Gastrocnemius medialis (tissue), 4 donors: ENCODE data around the gene COL6A3. TPM values are rescaled to one million over a fixed set of nuclear protein-coding genes. Genes with fewer than 3 reads are reported as not detected.

Experiments
- ATAC-seq, 2 donors: fragments of 150-250 bp; one replicate each; pipeline ENCODE4 v1.9.1; 2016
- DNase-seq, 2 donors: peaks; one replicate each; pipeline ENCODE4 v3.0.0-alpha.2; 2019
- H3K27ac ChIP-seq, 4 donors: fragments of 200-600 bp; sonication (generic); 1 replicate in 1 of 4; 2 replicates in 3 of 4; pipeline ENCODE4 v1.5.1; 2016 to 2018; ENCODE audit warnings: mild to moderate bottlenecking in 2 of 4, moderate library complexity in 1 of 4
- H3K27me3 ChIP-seq, 3 donors: fragments of 200-600 bp; sonication (generic) in 2 of 3; 1 replicate in 1 of 3; 2 replicates in 2 of 3; pipeline versions ENCODE4 v1.5.1 to v1.6.0; 2016 to 2019; ENCODE audit warnings: mild to moderate bottlenecking in 1 of 3, moderate library complexity in 1 of 3
- H3K36me3 ChIP-seq, 2 donors: fragments of 200-600 bp; sonication (generic) in 1 of 2; one replicate each; pipeline ENCODE4 v1.5.1; 2017 to 2018
- H3K4me1 ChIP-seq, 2 donors: fragments of 200-600 bp; sonication (generic) in 1 of 2; one replicate each; pipeline ENCODE4 v1.5.1; 2016 to 2017; ENCODE audit warnings: mild to moderate bottlenecking in 2 of 2
- H3K4me3 ChIP-seq, 4 donors: fragments of 200-600 bp; sonication (generic) in 3 of 4; 1 replicate in 1 of 4; 2 replicates in 3 of 4; pipeline ENCODE4 v1.5.1; 2016 to 2019; ENCODE audit warnings: mild to moderate bottlenecking in 2 of 4
- H3K9me3 ChIP-seq, 3 donors: fragments of 200-600 bp; sonication (generic) in 2 of 3; 1 replicate in 1 of 3; 2 replicates in 2 of 3; pipeline ENCODE4 v1.5.1; 2016 to 2019
- POLR2A ChIP-seq, 2 donors: fragments of 450-650 bp; IDR thresholded peaks; one replicate each; pipeline ENCODE4 v1.6.1; 2017; ENCODE audit warnings: antibody characterized with exemption in 2 of 2, mild to moderate bottlenecking in 2 of 2, moderate library complexity in 2 of 2
- in situ Hi-C, 4 donors: fragments of 200-750 bp; cut with MboI; loops; one replicate each; pipeline versions ENCODE4 v1.15.0 to v1.8.0; 2017; ENCODE audit warnings: low sequenced_read_pairs in 4 of 4
- intact Hi-C: fragments of 100-400 bp; cut with DNase I; formaldehyde crosslinking; loops from one replicate; pipeline ENCODE4 v1.15.1; 2023; ENCODE audit warnings: low total_unique reads
- total RNA-seq, 4 donors: library from RNA; depleted of rRNA; stranded (reverse); fragments of >200 nt; gene quantifications; one replicate each; pipeline versions ENCODE4 v1.1.0 to v1.2.3, GENCODE V29; 2016
- TF ChIP-seq, protein P1 (sequence below), 5 experiments: fragments of 450-650 bp in 3 of 5; fragments of 200-600 bp in 2 of 5; sonication (generic) in 2 of 5; IDR thresholded peaks in 4 of 5; conservative IDR thresholded peaks in 1 of 5; 1 replicate in 4 of 5; 2 replicates in 1 of 5; pipeline ENCODE4 v1.5.1; 2016 to 2019; ENCODE audit warnings: antibody characterized with exemption in 5 of 5, mild to moderate bottlenecking in 3 of 5, moderate library complexity in 3 of 5

Gene COL6A3
- total RNA-seq, 4 donors from 2014 or later: 45.3 to 150 (median 108) TPM

DNA sequence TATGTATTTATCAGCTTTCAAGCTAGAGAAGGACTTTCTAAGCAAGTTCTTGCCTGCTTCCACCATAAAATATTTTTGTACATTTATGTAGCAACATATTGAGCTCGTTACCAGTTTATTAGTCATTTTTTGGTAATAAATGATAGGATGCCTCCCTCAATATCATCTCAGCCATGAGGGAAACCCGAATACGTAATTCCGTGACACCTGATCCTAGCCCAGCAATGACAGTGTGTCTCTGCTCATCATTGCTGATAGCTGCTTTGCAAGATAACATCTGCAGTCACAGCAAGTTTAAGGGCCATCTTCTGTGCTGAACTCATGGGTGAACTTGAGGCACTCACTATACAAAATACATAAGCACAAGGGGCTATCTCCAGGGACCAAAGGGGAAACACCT, 62.2 kb downstream of the COL6A3 start:
- no peaks in the 10 kb centered on the region for H3K27me3 ChIP-seq
- intact Hi-C loops: no loop called here
- no peaks in the 10 kb centered on the region for H3K36me3 ChIP-seq
- no peak for DNase-seq
- H3K4me3 ChIP-seq: no peak overlapping the region
- no peaks in the 10 kb centered on the region for H3K9me3 ChIP-seq
- no peak overlapping the region for H3K27ac ChIP-seq
- peaks cover 12 to 15% of the 10 kb centered on the region in 2 donors for H3K4me1 ChIP-seq
- TF ChIP-seq, protein P1, sequence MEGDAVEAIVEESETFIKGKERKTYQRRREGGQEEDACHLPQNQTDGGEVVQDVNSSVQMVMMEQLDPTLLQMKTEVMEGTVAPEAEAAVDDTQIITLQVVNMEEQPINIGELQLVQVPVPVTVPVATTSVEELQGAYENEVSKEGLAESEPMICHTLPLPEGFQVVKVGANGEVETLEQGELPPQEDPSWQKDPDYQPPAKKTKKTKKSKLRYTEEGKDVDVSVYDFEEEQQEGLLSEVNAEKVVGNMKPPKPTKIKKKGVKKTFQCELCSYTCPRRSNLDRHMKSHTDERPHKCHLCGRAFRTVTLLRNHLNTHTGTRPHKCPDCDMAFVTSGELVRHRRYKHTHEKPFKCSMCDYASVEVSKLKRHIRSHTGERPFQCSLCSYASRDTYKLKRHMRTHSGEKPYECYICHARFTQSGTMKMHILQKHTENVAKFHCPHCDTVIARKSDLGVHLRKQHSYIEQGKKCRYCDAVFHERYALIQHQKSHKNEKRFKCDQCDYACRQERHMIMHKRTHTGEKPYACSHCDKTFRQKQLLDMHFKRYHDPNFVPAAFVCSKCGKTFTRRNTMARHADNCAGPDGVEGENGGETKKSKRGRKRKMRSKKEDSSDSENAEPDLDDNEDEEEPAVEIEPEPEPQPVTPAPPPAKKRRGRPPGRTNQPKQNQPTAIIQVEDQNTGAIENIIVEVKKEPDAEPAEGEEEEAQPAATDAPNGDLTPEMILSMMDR (IDR thresholded peaks at IDR 0.05 in 4 of 5, conservative IDR thresholded peaks at IDR 0.05 in 1 of 5): no peak
- no peak for TF ChIP-seq POLR2A (IDR thresholded peaks at IDR 0.05)
- ATAC-seq: no peak
- in situ Hi-C loops: no loop called here

DNA sequence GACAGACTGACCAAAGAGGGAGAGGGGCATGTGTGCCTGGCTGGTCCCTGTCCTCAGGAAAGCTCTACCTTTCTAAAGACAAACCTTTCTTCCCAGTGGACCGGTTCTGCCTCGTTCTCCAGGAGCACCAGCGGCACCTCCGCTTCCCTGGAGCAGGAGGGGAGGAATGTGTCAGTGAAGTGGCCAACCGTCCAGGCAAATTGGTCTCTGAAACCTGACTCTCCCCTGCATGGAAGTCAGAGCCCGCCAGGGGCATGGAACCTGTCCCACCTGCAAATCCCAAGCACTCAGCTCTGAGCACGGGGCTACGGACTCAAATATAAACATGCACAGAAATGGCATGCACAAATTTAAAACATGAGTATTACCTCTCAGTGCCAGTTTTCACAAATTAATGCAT, 62.9 kb downstream of the COL6A3 start:
- DNase-seq (no peak), ATAC-seq (peak in 1 of 2 donors; percentile 52)
- in situ Hi-C loops (no loop called here), intact Hi-C loops (no loop called here)
- Histone ChIP-seq H3K27me3 (no peaks in the 10 kb centered on the region), H3K9me3 (no peaks in the 10 kb centered on the region), H3K27ac (peak overlapping the region in 2 of 4 donors; percentile 27 to 43), H3K4me3 (peak overlapping the region in 1 of 4 donors; percentile 31), H3K4me1 (peaks cover 12 to 15% of the 10 kb centered on the region in 2 donors), H3K36me3 (no peaks in the 10 kb centered on the region)
- TF ChIP-seq, protein P1 (IDR thresholded peaks at IDR 0.05 in 4 of 5, conservative IDR thresholded peaks at IDR 0.05 in 1 of 5): no peak
- TF ChIP-seq POLR2A (IDR thresholded peaks at IDR 0.05): no peak

DNA sequence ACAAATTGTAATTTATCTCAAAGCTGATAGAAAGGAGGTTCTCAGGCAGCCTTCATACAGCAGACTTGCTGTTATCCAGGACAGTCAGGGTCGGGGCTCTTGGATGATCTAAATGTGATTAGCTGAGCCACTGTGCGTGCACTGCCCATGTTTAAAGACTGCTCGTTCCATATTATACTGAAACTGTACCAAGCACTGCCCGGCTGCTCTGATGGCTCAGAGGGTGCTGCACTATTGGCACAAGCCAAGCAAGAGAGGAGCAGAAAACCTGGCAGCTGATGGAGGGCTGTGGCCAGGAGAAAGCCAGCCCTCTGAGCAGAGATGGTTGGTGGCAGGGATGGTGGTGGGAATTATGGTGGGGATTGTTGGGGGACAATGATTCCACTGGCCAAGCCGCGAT, 63.4 kb downstream of the COL6A3 start:
- H3K36me3 ChIP-seq: no peaks in the 10 kb centered on the region

DNA sequence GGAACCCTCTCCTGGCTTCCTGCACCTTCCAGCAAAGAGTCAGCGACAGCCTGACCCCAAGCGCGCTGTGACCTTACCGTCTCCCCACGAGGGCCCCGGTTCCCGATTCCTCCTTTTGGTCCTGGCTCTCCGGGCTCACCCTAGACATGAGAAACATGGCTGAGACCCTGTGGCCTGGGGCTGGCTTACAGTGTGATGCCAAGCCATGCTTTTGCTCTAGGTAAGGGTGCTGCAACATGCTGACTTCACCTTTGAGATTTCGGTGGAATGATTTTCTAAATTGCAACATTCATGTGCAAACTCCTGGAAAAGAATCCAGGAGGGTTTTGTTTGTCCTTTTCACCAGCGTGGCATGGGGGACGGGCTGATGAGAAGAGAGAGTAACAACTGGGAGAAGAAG, 63.9 kb downstream of the COL6A3 start:
- H3K27me3 ChIP-seq: no peaks in the 10 kb centered on the region
- no peak for TF ChIP-seq POLR2A (IDR thresholded peaks at IDR 0.05)
- TF ChIP-seq, protein P1 (IDR thresholded peaks at IDR 0.05 in 4 of 5, conservative IDR thresholded peaks at IDR 0.05 in 1 of 5): no peak
- peaks cover 12 to 15% of the 10 kb centered on the region in 2 donors for H3K4me1 ChIP-seq
- ATAC-seq (peak in 1 of 2 donors; percentile 21), DNase-seq (no peak)
- intact Hi-C loops (no loop called here), in situ Hi-C loops (no loop called here)
- no peaks in the 10 kb centered on the region for H3K36me3 ChIP-seq
- H3K9me3 ChIP-seq: no peaks in the 10 kb centered on the region
- H3K4me3 ChIP-seq: no peak overlapping the region
- H3K27ac ChIP-seq: peak overlapping the region; percentile 5 to 43 (median 26)

More for the DNA sequence above, 63.4 kb downstream of the COL6A3 start:
- Histone ChIP-seq H3K27ac (peak overlapping the region in 3 of 4 donors; percentile 24 to 43 (median 27)), H3K4me1 (peaks cover 12 to 15% of the 10 kb centered on the region in 2 donors), H3K4me3 (peak overlapping the region in 1 of 4 donors; percentile 31), H3K27me3 (no peaks in the 10 kb centered on the region), H3K9me3 (no peaks in the 10 kb centered on the region)
- intact Hi-C loops (no loop called here), in situ Hi-C loops (no loop called here)
- DNase-seq (no peak), ATAC-seq (no peak)
- TF ChIP-seq, protein P1 (IDR thresholded peaks at IDR 0.05 in 4 of 5, conservative IDR thresholded peaks at IDR 0.05 in 1 of 5): no peak
- TF ChIP-seq POLR2A (IDR thresholded peaks at IDR 0.05): no peak
